Activated CD4-positive, alpha-beta T cell treated with anti-CD3 and anti-CD28 coated beads, Interleukin-2, amount 10 ng/mL, durations not matched to agents 24 days and 14 days (primary cell): ENCODE measurements around the gene C11orf91. TPM values are rescaled to one million over a fixed set of nuclear protein-coding genes. Genes with fewer than 3 reads are reported as not detected.
"Not testable (repeated sequence)": the region's sequence is repeated elsewhere in the genome, so short reads cannot be mapped to it uniquely, and the experiment has no call there.

Source experiments
- DNase-seq: peaks from one replicate; pipeline ENCODE4 v3.0.0; 2022
- H3K27ac Mint-ChIP-seq: one replicate; pipeline ENCODE4 v1.8.0; 2022; ENCODE audit warnings: mild to moderate bottlenecking, mixed read lengths
- H3K27me3 Mint-ChIP-seq: one replicate; pipeline ENCODE4 v1.8.0; 2022; ENCODE audit warnings: mixed read lengths
- H3K36me3 Mint-ChIP-seq: one replicate; pipeline ENCODE4 v1.8.0; 2022; ENCODE audit warnings: low read depth, mild to moderate bottlenecking, mixed read lengths
- H3K4me1 Mint-ChIP-seq: one replicate; pipeline ENCODE4 v1.8.0; 2021; ENCODE audit warnings: mixed read lengths
- H3K4me3 Mint-ChIP-seq: one replicate; pipeline ENCODE4 v1.8.0; 2022; ENCODE audit warnings: mild to moderate bottlenecking, moderate library complexity, mixed read lengths
- H3K9me3 Mint-ChIP-seq: one replicate; pipeline ENCODE4 v1.8.0; 2021; ENCODE audit warnings: mixed read lengths
- intact Hi-C: fragments of 100-400 bp; cut with micrococcal nuclease; formaldehyde crosslinking; loops from one replicate; pipeline ENCODE4 v1.15.1; 2023
- total RNA-seq: library from RNA; stranded (reverse); gene quantifications from 2 replicates; pipeline ENCODE4 v1.2.3, GENCODE V29; 2022

The C11orf91 gene
- total RNA-seq, 1 donor from 2014 or later = 0.51 TPM

GRCh38 chr11:33687733-33688479 lies 12.7 kb downstream of the C11orf91 start:
- intact Hi-C loops = loop anchor here (1.0 kb wide), 1 partner anchor 326 kb away; no protein-coding TSS in a partner anchor
- DNase-seq = no peak
- H3K36me3 Mint-ChIP-seq = no peaks in the 10 kb centered on the region
- H3K9me3 Mint-ChIP-seq = no peaks in the 10 kb centered on the region
- H3K4me3 Mint-ChIP-seq = no peak overlapping the region
- H3K27ac Mint-ChIP-seq = no peak overlapping the region
- peaks cover 9% of the 10 kb centered on the region for H3K4me1 Mint-ChIP-seq
- H3K27me3 Mint-ChIP-seq = peaks cover 9% of the 10 kb centered on the region

GRCh38 chr11:33685082-33685481 lies 15.5 kb downstream of the C11orf91 start:
- H3K36me3 Mint-ChIP-seq = no peaks in the 10 kb centered on the region
- H3K4me1 Mint-ChIP-seq = peaks cover 4% of the 10 kb centered on the region
- H3K4me3 Mint-ChIP-seq = no peak overlapping the region
- intact Hi-C loops = no loop called here
- H3K27ac Mint-ChIP-seq = no peak overlapping the region
- H3K9me3 Mint-ChIP-seq = no peaks in the 10 kb centered on the region
- H3K27me3 Mint-ChIP-seq = peaks cover 27% of the 10 kb centered on the region
- no peak for DNase-seq

DNA sequence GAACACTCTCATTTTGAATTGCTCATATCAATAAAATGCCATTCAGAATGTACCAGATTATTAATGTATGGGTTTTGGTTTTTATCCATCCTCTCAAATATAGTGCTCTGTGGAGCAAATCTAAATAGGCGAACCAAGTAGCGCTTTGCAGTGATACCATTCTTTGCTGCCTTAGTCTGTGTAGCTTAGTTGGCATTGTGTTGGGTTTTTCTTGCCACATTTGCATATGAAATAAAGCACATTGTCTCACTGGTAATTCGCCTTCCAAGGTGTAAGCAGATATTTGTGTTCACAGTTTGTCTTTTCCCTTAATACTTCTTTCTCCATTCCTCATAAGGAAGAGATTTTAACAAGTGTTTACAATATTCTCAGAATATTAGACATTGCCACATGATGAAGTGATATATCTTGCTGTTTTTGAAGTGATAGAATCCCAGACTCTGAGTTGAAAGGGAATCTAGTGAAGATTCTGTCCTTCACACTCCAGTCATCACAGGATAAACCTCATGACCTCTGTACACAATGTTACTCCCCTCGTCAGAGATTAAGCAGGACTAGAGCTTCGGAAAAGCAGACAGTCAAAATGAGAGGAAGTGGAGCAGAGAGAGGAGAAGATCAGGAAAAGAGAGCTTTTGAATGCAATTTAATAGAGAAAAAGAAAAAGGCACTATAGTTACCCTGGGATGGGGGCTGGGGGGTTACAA lies 16.5 kb downstream of the C11orf91 start:
- H3K27ac Mint-ChIP-seq = no peak overlapping the region
- H3K4me3 Mint-ChIP-seq = no peak overlapping the region
- intact Hi-C loops = no loop called here
- no peaks in the 10 kb centered on the region for H3K36me3 Mint-ChIP-seq
- peaks cover 4% of the 10 kb centered on the region for H3K4me1 Mint-ChIP-seq
- DNase-seq = no peak
- H3K9me3 Mint-ChIP-seq = no peaks in the 10 kb centered on the region
- peaks cover 34% of the 10 kb centered on the region for H3K27me3 Mint-ChIP-seq

DNA sequence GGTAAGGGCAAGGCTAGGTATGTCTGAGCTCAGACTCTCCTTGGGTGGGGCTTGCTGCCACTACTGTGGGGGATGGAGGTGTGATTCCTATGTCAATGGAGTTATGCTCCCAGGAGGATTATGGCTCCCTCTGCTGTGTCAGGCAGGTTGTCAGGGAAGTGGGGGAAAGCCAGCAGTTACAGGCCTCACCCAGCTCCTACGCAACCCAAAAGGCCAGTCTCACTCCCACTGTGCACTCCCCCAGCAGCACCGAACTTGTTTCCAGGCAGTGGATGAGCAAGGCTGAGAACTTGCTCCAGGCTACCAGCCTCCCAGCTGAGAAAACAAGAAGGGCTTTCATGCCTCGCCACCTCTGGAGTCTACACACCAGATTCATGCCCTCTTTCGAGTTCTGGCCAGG lies 18.2 kb downstream of the C11orf91 start:
- H3K27ac Mint-ChIP-seq = no peak overlapping the region
- no peaks in the 10 kb centered on the region for H3K36me3 Mint-ChIP-seq
- peaks cover 7% of the 10 kb centered on the region for H3K4me1 Mint-ChIP-seq
- peaks cover 41% of the 10 kb centered on the region for H3K27me3 Mint-ChIP-seq
- DNase-seq = no peak
- H3K4me3 Mint-ChIP-seq = no peak overlapping the region
- H3K9me3 Mint-ChIP-seq = peaks cover 14% of the 10 kb centered on the region
- intact Hi-C loops = no loop called here

GRCh38 chr11:33682019-33682418 lies 18.6 kb downstream of the C11orf91 start:
- intact Hi-C loops = no loop called here
- Mint-ChIP-seq H3K27me3 (peaks cover 44% of the 10 kb centered on the region), H3K4me1 (peaks cover 7% of the 10 kb centered on the region), H3K36me3 (no peaks in the 10 kb centered on the region), H3K4me3 (no peak overlapping the region), H3K9me3 (peaks cover 18% of the 10 kb centered on the region), H3K27ac (no peak overlapping the region)
- DNase-seq = no peak

GRCh38 chr11:33678616-33679015 lies 22.0 kb downstream of the C11orf91 start:
- intact Hi-C loops, H3K27ac Mint-ChIP-seq, DNase-seq, H3K4me3 Mint-ChIP-seq, H3K36me3 Mint-ChIP-seq, H3K4me1 Mint-ChIP-seq: not testable (repeated sequence)
- peaks cover 18% of the 10 kb centered on the region for H3K9me3 Mint-ChIP-seq
- H3K27me3 Mint-ChIP-seq = peaks cover 40% of the 10 kb centered on the region

GRCh38 chr11:33674035-33674814 lies 26.4 kb downstream of the C11orf91 start:
- H3K4me1 Mint-ChIP-seq = peaks cover 12% of the 10 kb centered on the region
- intact Hi-C loops = no loop called here
- H3K27me3 Mint-ChIP-seq = peaks cover 10% of the 10 kb centered on the region
- H3K27ac Mint-ChIP-seq = no peak overlapping the region
- H3K36me3 Mint-ChIP-seq = no peaks in the 10 kb centered on the region
- peaks cover 18% of the 10 kb centered on the region for H3K9me3 Mint-ChIP-seq
- no peak overlapping the region for H3K4me3 Mint-ChIP-seq
- DNase-seq = no peak

DNA sequence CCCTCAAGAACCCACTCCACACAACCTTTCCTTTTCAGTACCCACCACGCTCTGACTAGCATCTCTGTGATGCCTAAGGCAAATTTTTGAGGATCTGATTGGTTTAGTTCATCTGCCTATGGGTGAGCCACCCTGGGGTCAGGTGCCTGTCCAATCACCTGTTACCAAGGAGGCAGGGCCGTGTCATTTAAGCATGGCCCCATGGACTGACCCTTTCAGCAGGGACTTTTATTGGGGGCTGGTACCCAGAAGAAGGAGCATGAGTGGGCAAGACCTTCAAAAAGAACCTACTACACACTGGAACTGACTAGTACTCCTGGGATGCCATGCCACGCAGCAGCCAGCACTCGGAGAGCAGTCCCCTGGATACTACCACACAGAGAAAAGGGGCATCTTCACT lies 28.4 kb downstream of the C11orf91 start:
- Mint-ChIP-seq H3K27ac (no peak overlapping the region), H3K36me3 (no peaks in the 10 kb centered on the region), H3K4me3 (no peak overlapping the region), H3K9me3 (peaks cover 2% of the 10 kb centered on the region), H3K27me3 (peaks cover 2% of the 10 kb centered on the region), H3K4me1 (peaks cover 9% of the 10 kb centered on the region)
- DNase-seq = no peak
- intact Hi-C loops = no loop called here

GRCh38 chr11:33670250-33671011 lies 30.2 kb downstream of the C11orf91 start:
- Mint-ChIP-seq H3K4me3 (no peak overlapping the region), H3K27me3 (no peaks in the 10 kb centered on the region), H3K27ac (no peak overlapping the region), H3K36me3 (no peaks in the 10 kb centered on the region), H3K4me1 (peaks cover 9% of the 10 kb centered on the region), H3K9me3 (no peaks in the 10 kb centered on the region)
- no peak for DNase-seq
- intact Hi-C loops = no loop called here

GRCh38 chr11:33669598-33670249 lies 30.9 kb downstream of the C11orf91 start:
- H3K27ac Mint-ChIP-seq = no peak overlapping the region
- DNase-seq = no peak
- intact Hi-C loops = no loop called here
- H3K27me3 Mint-ChIP-seq = no peaks in the 10 kb centered on the region
- H3K4me3 Mint-ChIP-seq = no peak overlapping the region
- H3K36me3 Mint-ChIP-seq = no peaks in the 10 kb centered on the region
- no peaks in the 10 kb centered on the region for H3K9me3 Mint-ChIP-seq
- peaks cover 9% of the 10 kb centered on the region for H3K4me1 Mint-ChIP-seq

GRCh38 chr11:33668951-33669596 lies 31.6 kb downstream of the C11orf91 start:
- no peaks in the 10 kb centered on the region for H3K27me3 Mint-ChIP-seq
- DNase-seq = no peak
- intact Hi-C loops = no loop called here
- peaks cover 9% of the 10 kb centered on the region for H3K4me1 Mint-ChIP-seq
- no peaks in the 10 kb centered on the region for H3K9me3 Mint-ChIP-seq
- no peak overlapping the region for H3K4me3 Mint-ChIP-seq
- H3K36me3 Mint-ChIP-seq = no peaks in the 10 kb centered on the region
- no peak overlapping the region for H3K27ac Mint-ChIP-seq

DNA sequence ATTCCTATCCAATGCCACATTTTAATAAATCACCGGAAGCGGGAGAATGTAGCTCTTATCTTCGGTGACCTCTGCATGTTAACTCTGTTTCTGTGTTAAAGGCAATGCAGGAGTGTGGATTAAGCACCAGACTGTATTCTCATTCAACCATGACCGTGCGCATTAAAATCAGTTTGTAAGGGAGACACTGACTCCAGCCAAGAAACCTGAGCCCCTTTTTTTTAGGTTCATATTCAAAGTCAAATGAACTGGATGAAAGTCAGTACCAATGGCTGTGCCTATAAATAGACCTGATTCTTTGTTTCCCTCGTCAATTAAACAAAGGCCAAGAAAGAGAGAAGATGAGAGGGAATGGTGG lies 32.2 kb downstream of the C11orf91 start:
- Mint-ChIP-seq H3K4me3 (no peak overlapping the region), H3K9me3 (no peaks in the 10 kb centered on the region), H3K36me3 (no peaks in the 10 kb centered on the region), H3K27ac (no peak overlapping the region), H3K27me3 (no peaks in the 10 kb centered on the region), H3K4me1 (peaks cover 9% of the 10 kb centered on the region)
- DNase-seq = no peak
- intact Hi-C loops = no loop called here
